GM21381 (cell line): Measurements from ENCODE around the gene CD86.

Experiments
- ATAC-seq: cut with Tn5 transposase; IDR thresholded peaks from one replicate; pipeline ENCODE4 v1.9.1; 2021; ENCODE audit warnings: mild to moderate bottlenecking, moderate library complexity; ENCODE audit not compliant: unreplicated experiment

CD86 gene

DNA sequence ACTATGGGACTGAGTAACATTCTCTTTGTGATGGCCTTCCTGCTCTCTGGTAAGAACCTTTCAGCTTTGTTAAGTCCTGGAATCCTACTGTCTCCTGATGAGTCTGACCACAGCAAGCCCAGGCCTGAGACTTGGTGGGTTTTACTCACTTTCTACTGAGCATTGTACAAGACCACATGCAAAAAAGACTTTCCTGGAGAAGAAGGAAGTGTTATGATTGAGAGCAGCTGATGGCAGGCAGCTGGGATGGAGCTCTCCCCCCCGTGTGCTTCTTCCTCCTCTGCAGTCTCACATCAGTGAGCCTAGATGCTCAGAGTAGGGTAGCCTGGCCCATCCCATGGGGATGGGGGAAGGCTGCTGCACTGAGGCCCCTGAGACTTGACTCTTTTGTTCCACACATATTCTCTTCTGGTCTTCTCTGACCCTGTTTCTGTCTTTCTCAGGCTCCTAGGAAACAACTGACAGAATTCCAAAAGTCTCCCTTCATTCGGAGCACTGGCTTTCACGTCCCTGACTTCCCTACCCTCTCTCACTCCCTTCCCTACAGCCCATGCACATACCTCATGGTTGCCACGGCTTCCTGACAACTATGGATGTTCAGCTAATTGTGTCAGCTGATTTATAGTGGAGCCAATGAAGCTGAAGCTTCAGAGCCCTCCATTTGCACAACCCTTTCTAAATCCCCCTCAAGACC is 36.6 kb downstream of the CD86 start:
- ATAC-seq: no peak

DNA sequence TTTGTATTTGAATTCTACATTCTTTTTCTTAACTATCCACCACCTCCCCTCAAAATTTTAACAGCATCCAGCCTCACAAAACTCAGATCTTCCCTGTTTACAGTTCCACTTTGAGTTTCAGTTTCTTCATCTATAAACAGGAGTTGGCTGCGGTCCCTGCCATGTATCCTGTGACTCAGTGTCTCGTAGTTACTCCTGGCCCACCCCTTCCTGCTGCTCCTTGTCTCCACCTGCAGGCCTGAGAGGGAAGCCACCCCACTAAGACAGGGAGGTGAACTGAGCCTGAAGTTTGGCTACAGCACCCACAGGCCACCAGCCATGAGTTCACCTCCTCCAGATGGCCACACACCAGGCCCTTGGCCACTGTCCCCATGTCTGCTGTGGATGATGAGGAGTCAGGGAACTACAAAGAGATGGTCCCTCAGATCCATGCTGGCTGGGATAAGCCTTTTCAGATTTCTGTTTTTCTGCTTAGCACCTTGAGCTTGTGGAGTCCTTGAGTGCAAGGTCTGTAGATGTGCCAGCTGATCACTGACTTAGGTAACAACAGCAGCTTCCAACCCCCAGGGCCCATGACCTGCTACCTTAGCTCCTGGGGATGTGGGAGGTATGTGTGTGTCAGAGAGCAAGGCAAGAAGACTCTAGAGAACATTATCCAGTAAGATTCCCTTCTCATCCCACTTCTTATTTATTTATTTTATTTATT is 37.5 kb downstream of the CD86 start:
- ATAC-seq: no peak

DNA sequence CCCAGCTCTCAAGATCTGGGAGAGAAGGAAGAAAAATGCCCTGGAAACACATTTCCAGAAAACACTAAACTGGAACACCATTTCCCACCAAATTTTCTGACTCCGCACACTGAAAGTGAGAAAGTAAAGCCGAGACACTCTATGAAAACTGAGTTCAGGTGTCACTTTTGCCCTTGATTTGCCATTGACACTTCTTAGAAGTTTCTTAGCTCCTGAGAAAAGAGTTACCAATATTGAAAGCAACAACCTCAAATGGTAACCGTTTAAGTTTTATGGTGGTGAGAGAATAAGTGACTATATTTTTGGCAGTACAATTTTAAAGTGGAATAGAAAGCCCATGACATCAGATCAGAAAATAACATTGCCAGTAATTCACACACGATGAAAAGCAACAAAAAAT is 39.0 kb downstream of the CD86 start:
- ATAC-seq: peak; percentile 54

DNA sequence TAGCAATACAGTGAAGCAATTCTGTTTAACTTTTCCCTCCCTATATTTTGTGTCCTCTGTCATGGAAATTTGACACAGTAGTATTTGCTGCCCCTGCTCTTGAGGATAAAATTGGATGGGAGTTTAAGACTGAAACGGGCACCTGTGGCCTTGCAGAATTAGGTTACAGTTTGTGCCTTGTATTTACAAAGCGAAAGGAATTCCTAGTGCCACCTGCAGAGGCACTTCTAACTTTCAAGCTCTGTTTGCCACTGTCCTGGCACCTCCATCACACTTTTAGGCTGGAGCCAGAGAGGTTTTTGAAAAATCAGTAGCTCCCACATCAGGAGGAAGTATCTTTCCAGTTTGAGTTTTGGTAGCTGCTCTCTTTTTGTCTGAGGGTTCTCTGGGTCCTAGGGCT is 39.5 kb downstream of the CD86 start:
- ATAC-seq: no peak

DNA sequence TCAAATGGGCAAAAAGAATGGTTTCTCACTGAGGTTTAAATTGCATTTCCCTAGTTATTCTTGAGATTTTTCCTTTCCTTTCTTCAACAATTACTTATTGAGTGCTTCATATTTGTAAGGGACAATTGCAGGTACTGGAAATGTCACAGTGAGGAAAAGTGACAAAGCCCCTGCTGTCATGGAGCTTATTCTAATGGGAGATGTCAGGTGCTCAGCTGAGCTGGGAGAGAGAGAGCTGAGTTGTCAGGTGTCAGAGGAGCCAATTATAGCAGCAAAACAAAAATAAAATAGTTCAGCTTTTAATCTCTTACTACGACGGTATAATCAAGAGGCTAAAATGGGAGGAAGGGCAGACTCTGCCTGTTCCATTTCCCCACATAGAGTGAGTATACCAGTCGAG is 42.0 kb downstream of the CD86 start:
- no peak for ATAC-seq

DNA sequence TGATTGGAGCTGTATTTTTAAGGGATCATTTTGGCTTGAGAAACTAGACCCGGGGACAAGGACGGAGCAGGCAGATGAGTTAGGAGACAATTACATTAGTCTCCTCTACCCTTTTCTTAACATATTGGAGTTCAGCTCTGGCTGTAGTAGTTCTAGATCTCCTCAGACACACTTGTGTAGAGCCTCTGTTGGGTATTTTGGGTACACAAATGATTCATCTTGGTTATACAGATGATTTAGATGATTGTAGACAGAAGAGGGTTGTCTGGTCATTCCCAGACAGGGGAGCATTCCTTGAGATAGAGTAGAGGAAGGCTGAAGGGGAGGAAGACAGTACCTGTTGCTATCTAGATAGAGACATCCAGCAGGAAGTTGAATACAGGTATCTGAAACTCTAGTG is 43.4 kb downstream of the CD86 start:
- ATAC-seq: no peak

DNA sequence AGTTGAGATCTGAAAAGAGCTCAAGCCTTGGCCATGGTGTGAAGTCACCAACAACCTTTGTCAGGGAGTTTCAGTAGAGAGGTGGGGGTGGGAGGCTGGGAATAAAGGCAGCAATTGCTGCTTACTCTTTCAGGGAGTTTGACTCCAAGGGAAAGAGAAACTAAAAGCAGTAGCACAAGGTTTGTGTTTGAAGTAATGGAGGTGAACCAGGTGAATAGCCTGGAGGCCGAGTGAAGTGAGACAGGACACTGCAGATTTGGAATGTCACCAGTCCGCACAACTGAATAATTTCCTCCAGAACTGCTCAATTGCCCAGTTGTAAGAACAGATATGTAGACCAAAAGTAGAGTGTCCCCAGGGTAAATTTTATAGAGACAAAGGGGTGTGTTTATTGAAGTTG is 44.1 kb downstream of the CD86 start:
- no peak for ATAC-seq

DNA sequence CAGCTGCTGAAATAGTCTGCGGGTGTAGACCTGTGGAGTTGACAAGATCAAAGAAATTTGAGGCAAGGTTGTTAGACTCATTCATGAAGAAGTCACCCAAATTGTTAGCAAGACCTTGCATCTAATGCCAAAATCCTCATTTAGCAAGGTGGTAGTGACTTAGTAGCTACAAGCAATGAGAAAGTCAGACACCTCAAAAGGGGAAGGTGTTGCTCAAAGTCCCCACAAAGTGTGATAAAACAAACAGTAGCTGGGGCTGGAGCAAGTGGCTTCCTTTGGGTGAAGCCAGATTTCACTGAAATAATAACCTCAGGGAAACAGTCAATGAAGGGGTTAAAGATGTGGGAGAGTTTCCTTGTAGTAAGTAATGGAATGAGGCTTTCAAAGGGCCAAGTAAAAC is 44.9 kb downstream of the CD86 start:
- ATAC-seq: no peak

DNA sequence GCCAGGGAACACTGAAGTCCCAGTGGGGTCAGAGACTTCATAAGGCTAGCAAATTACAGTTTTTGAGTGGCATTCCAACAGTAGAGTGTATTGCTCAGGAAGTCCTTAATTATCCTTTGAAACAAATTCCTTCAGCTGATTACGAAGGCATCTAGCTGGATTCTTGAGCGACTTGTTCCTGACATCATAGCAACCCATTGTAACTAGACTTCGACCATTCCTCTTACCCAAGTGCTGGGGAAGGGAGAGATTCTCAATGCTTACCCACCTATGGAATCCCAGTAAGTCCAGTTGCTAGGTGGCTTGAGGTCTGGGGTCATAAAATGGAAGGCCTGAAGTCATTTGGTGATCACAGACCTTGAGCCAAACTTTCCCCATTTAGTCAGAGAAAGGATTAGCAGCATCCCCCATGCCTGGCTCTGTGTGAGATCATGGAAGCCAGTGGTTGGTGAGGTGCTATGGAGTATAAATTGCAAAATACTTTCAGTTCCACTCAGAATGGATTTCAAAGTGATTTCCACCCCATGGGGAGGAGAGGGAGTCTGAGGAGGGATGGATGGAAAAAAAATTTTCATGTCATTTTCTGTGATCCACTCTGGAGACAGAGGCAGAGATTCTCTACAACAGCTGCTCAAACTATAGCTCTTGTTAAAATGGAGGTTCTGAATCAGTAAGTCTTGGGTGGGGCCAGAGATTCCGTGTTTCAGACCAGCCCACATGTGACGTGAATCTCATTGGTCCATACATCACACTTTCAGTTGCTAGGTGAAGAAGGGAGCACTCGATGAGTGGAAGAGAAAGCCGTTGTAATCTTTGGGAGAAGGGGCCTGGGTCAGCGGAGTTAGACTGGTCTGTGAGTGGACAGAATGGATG is 45.7 kb downstream of the CD86 start:
- peak; percentile 40 for ATAC-seq

DNA sequence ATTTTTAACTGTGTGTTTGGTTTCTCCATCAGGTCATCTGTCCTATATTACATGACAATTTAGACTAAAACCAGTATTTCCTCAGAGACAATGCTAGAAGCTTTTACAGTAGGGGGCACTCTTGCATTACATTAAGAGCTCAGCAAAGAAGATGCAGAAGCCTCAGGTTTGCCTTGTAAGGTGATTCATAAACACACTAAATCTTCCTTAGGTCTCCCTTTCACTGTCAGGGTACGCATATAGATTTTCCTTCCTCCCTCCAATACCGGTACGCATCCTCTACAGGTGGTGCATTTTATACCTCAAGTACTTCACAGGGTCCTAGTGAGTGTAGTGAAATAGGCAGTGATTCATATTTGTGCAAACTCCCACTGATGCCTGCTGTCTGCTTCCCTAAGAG is 46.5 kb downstream of the CD86 start:
- ATAC-seq: no peak

DNA sequence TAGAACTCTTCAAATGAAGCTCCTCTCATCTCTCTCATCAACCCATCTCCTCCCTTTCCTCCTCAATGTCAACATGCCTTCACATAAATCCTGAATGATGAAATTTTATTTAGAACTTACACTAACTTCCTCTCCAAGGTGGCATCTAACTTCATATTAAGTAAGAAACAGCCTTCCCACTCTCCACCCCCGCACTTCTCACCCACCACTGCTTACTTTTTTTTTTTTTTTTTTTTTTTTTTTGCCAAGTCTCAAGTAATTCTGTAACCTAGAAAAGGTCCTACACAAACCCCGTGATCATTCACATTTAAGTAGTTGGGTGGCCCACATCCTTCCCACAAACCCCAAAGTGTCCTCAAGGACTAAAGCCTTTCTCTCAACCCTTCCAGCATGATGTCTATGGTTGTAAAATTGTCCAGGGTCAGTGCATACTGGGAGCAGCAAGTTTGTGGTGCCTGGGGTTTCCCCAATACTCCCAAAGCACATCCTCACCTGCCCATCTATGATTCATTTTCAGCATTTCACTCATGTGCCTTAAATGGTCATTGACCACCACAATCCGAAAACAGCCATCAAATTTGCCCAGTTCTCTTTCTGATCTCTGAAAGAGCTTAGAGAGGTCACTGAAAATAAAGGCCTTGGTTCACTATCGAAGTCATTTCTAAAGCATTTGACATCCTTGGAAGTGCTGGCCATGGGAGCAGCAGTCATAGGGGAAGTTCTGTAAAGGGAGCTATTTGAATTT is 47.2 kb downstream of the CD86 start:
- peak; percentile 40 for ATAC-seq

DNA sequence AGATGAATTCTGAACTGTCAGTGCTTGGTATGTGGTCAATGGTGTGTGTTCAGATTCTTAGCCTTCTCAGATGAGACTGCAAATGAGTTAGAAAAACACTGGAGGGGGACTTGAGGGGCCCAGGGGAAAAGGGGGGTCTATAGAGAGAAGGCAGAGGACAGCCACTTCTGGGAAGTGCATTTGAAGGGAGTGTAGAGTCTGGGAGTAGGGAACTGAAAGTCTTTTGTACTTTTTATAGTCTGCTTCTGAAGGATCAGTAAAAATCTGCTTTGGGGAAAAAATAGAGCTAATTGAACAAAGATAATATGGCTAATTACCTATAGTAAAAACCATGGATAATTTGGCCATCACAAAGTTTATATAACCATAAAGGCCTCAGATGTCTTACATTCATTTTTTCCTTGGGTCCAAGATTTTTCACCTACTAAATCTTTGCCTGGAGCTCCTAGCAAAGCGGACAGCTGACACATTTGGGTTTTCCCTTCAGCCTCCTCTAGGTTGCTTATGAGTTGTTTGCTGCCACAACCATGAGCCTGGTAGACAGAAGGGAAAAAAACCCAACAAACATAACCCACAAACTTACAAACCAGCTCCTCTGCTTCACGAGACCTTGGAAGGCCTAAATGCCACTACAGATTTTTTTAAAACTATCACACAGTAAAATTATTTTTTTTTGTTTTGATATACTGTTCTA is 48.8 kb downstream of the CD86 start:
- no peak for ATAC-seq

DNA sequence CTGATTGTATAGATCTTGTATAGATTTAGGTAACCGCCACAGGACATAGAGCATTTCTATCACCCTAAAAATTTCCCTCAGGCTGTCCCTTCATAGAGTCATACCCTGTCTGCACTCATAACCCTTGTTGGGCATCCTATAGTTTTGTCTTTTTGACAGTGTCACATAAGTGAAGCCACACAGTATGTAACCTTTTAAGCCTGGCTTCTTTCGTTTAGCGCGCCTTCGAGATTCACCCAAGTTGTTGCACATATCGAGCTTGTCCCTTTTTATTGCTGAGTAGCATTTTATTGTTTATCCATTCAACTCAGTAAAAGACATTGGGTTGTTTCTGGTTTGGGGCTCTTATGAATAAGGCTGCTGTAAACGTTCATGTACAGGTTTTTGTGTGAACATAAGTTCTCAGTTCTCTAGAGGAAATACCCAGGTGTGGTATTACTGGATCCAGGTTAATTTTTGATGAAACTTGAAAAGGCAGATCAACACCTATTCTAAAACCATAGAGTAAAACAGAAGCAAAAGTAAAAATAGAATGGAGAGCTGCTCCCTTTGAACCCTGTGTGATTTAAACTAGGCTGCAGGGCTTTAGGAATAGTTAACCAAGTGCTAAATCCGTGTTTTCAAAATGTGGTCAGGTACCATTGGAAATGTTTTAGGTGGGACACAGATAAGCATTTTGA is 49.5 kb downstream of the CD86 start:
- ATAC-seq: peak; percentile 28

DNA sequence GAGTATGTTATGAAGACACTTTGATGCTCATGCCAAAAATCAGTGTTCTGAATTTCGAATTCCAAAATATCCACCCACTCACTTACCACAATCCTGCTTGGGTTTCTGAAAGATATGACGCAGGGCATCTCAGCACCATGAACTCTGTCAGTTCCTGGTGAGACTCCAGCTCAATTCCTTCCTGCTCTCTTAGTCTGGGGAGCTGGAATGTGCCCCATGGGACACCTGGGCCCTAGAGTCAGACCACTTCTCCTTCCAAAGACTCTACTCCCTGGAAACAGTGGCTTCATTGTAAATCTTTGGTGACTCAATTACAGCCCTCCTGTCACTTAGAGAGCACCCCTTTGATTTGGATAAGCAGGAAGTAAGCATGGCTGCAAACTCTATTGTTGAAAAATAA is 50.5 kb downstream of the CD86 start:
- no peak for ATAC-seq

DNA sequence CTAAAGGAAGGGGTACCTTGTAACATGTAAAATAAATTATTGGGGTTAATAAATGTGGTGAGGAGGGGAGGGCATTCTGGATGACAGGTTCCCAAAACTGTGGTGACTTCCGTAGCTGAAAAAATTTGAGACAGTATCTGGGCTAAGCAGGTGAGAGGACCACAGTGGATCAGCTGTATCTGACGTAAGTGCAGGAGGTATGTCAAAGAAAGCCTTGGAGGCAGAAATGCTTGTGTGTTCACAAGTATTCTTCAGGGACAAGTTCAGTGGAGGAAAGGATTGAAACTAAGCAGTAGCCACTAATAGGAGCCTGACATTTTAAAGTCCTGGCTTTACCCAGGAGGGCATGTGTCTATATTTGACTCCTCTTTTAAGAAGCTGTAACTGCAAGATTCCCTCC is 52.0 kb downstream of the CD86 start:
- ATAC-seq: no peak

DNA sequence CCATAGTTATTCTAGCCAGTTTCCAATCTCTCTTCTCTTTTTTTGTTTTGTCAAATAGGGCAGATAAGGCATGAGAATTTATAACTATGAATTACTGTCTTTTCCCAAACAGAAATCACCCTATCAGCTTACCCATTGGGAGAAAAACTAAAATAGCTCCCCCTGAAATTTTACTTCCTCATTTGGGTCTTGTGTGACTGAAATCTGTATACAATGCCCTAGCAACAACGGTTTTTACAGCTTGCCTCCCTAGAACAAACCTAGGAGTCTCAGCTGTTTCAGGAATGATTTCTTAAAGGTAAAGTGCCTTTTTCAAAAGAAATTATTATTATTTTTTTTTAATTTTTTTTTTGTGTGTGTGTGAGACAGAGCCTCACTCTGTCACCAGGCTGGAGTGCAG is 56.8 kb downstream of the CD86 start:
- ATAC-seq: no peak

DNA sequence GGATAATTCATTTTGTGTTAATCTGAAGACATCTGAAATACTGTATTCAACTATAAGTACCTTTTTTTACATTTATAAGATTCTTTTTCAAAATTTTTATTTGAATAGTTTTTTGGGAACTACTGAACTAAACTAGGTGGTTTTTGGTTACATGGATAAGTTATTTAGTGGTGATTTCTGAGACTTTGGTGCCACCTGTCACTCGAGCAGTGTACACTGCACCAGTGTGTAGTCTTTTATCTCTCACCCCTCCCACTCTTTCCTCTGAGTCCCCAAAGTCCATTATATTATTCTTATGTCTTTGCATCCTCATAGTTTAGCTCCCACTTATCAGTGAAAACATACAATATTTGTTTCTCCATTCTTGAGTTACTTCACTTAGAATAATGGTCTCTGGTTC is 57.6 kb downstream of the CD86 start:
- no peak for ATAC-seq

DNA sequence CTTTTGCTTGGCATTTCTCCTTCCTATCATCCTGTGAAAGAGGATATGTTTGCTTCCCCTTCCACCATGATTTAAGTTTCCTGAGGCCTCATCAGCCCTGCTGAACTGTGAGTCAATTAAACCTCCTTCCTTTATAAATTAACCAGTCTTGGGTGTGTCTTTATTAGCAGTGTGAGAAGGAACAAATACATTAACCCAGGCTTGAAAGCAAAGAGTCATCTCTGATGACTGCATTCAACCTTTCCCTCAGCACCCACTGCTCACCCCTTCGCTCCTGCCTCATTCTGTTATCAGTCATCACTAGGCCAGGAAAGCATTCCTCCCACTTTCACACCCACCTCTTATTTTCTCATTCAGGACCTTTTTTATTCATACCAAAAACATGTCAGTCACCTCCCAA is 68.7 kb downstream of the CD86 start:
- ATAC-seq: no peak

DNA sequence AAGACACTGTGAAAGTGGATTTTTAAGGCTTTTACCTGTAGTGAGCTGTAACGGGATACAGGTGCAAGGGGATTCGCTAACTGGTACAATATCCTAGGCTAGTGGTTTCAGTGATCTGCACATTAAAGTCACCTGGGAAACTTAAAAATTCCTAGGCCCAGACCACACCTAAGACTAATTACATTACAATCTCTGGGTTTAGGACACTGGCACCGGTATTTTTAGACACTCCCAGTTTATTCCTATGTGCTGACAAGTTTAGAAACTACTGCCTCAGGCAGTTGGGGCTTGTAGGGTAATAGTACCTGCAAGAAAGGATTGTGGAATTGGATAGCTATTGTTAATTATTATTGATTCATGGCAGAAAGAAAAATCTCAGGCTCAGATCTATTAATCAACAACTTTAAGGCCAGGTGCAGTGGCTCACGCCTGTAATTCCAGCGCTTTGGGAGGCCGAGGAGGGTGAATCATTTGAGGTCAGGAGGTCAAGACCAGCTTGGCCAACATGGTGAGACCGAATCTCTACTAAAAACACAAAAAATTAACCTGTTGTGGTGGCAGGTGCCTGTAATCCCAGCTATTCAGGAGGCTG is 77.9 kb downstream of the CD86 start:
- no peak for ATAC-seq

DNA sequence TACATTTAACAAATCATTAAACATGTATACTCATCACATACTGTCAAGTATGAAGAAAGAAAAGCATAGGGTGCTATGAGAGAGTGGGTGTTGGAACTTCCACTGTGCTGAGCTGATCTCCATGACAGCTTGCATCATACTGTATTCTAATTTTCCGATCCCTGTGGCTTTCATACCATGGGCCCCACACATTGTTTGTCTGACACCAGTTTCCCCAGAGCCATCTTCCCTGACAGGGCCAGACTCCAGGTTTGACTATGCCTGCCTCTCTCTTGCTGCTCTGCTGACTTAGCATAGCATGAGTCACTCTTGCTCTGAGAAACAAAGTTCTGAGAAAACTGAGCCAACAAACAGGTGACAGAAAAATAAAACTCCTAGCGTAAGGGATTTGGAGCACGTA is 91.3 kb downstream of the CD86 start:
- peak; percentile 78 for ATAC-seq
